MCF 10A (cell line): ENCODE measurements around the gene ELFN2. TPM values are rescaled to one million over a fixed set of nuclear protein-coding genes. Genes with fewer than 3 reads are reported as not detected.

Experiments used
- BruUV-seq: library from RNA; stranded (reverse); fragments of 400-500 nt; replicated peaks from 2 replicates; lab custom pipeline; 2021; lab: Mats Ljungman, UMichigan
- CTCF ChIA-PET: fragments of 300-600 bp; sonication (Branson Sonifier 250); formaldehyde crosslinking; extraction: SDS; loops from one replicate; lab custom pipeline; 2021; ENCODE audit warnings: antibody characterized with exemption, inconsistent platforms; lab: Yijun Ruan, JAX
- POLR2A ChIA-PET: fragments of 300-600, 350-650 bp; sonication (Branson Sonifier 250); formaldehyde crosslinking; extraction: SDS; loops from one replicate; lab custom pipeline; 2020; ENCODE audit warnings: antibody characterized with exemption, inconsistent platforms; lab: Yijun Ruan, JAX
- DNase-seq: peaks from one replicate; pipeline ENCODE4 v3.0.0-alpha.2; 2018; ENCODE audit not compliant: unreplicated experiment
- H3K27ac Mint-ChIP-seq: one replicate; pipeline ENCODE4 v1.8.0; 2022; ENCODE audit warnings: mild to moderate bottlenecking, low read depth, mixed read lengths; ENCODE audit not compliant: unreplicated experiment
- H3K27me3 Mint-ChIP-seq: one replicate; pipeline ENCODE4 v1.8.0; 2022; ENCODE audit warnings: mixed read lengths; ENCODE audit not compliant: insufficient read depth, unreplicated experiment
- H3K36me3 Mint-ChIP-seq: one replicate; pipeline ENCODE4 v1.8.0; 2022; ENCODE audit warnings: mild to moderate bottlenecking, moderate library complexity, mixed read lengths; ENCODE audit not compliant: insufficient read depth, unreplicated experiment
- H3K4me1 Mint-ChIP-seq: one replicate; pipeline ENCODE4 v1.8.0; 2022; ENCODE audit warnings: mixed read lengths; ENCODE audit not compliant: insufficient read depth, unreplicated experiment
- H3K4me3 Mint-ChIP-seq: one replicate; pipeline ENCODE4 v1.8.0; 2022; ENCODE audit warnings: mild to moderate bottlenecking, moderate library complexity, mixed read lengths; ENCODE audit not compliant: unreplicated experiment
- H3K9me3 Mint-ChIP-seq: one replicate; pipeline ENCODE4 v1.8.0; 2022; ENCODE audit warnings: mixed read lengths; ENCODE audit not compliant: unreplicated experiment
- CTCF ChIP-seq: fragments of 200-600 bp; IDR thresholded peaks from one replicate; pipeline ENCODE4 v1.8.0; 2022; ENCODE audit warnings: antibody characterized with exemption, mild to moderate bottlenecking; ENCODE audit not compliant: unreplicated experiment
- intact Hi-C: fragments of 100-400 bp; cut with micrococcal nuclease; formaldehyde crosslinking; loops from 2 replicates; pipeline ENCODE4 v1.14.1; 2022
- total RNA-seq: library from RNA; stranded (reverse); gene quantifications from 2 replicates; pipeline ENCODE4 v1.2.3, GENCODE V29; 2022

Gene ELFN2
- total RNA-seq, 1 experiment from 2014 or later: 4.2 TPM

- DNase-seq: peak; percentile 95
- ChIA-PET CTCF (interaction anchor here (0.6 to 1.9 kb wide), 9 partner anchors 27 to 612 kb away, joined by 3 to 6 read pairs (median 3); no protein-coding TSS in a partner anchor), POLR2A (interaction anchor here (0.7 to 1.8 kb wide), 9 partner anchors 12 to 234 kb away, joined by 3 to 6 read pairs (median 3); no protein-coding TSS in a partner anchor)
- Mint-ChIP-seq H3K27ac (peak overlapping the region; percentile 89), H3K4me1 (peaks cover 24% of the 10 kb centered on the region), H3K27me3 (no peaks in the 10 kb centered on the region), H3K36me3 (peaks cover 8% of the 10 kb centered on the region), H3K4me3 (peak overlapping the region; percentile 32), H3K9me3 (peaks cover 4% of the 10 kb centered on the region)
- intact Hi-C loops: loop anchor here (1.0 kb wide), 1 partner anchor 104 kb away; no protein-coding TSS in a partner anchor
- no peak for TF ChIP-seq CTCF
- BruUV-seq: TSS peak; percentile 27
These were observed 4.8 kb upstream of the ELFN2 start for GRCh38 chr22:37431801-37432707.

- intact Hi-C loops: no loop called here
- Mint-ChIP-seq H3K9me3 (peaks cover 4% of the 10 kb centered on the region), H3K4me1 (peaks cover 24% of the 10 kb centered on the region), H3K27me3 (no peaks in the 10 kb centered on the region), H3K27ac (peak overlapping the region; percentile 89), H3K4me3 (peak overlapping the region; percentile 32), H3K36me3 (peaks cover 8% of the 10 kb centered on the region)
- ChIA-PET CTCF (interaction anchor here (0.5 to 1.9 kb wide), 11 partner anchors 27 to 611 kb away, joined by 3 to 6 read pairs (median 3); no protein-coding TSS in a partner anchor), POLR2A (interaction anchor here (0.7 to 1.8 kb wide), 6 partner anchors 11 to 233 kb away, joined by 3 to 6 read pairs (median 4); no protein-coding TSS in a partner anchor)
- TF ChIP-seq CTCF: no peak
- DNase-seq: peak; percentile 37
- no TSS peak for BruUV-seq
These were observed 4.1 kb upstream of the ELFN2 start for GRCh38 chr22:37431366-37431765.

GRCh38 chr22:37430941-37431340 is 3.7 kb upstream of the ELFN2 start:
- Mint-ChIP-seq H3K4me3 (no peak overlapping the region), H3K4me1 (peaks cover 28% of the 10 kb centered on the region), H3K36me3 (peaks cover 8% of the 10 kb centered on the region), H3K27ac (peak overlapping the region; percentile 89), H3K9me3 (peaks cover 4% of the 10 kb centered on the region), H3K27me3 (no peaks in the 10 kb centered on the region)
- no TSS peak for BruUV-seq
- ChIA-PET CTCF (interaction anchor here (0.5 to 3.6 kb wide), 11 partner anchors 28 to 611 kb away, joined by 3 to 29 read pairs (median 4); no protein-coding TSS in a partner anchor), POLR2A (interaction anchor here (0.7 to 1.8 kb wide), 3 partner anchors 11 to 233 kb away, joined by 3 to 6 read pairs (median 6); no protein-coding TSS in a partner anchor)
- DNase-seq: no peak
- TF ChIP-seq CTCF: no peak
- intact Hi-C loops: no loop called here
